Mucosa of rectum (tissue), 2 donors: ENCODE results near the gene AIFM1.

Experiments used
- H3K27ac ChIP-seq, 2 donors: one replicate each; pipeline ENCODE4 v1.7.0; 2013; ENCODE audit warnings: inconsistent platforms in 2 of 2, low read depth in 2 of 2, low read length in 2 of 2
- H3K27me3 ChIP-seq, 2 donors: one replicate each; pipeline ENCODE4 v1.7.0; 2013; ENCODE audit warnings: low read length in 2 of 2; ENCODE audit not compliant: control insufficient read depth in 2 of 2, insufficient read depth in 2 of 2
- H3K36me3 ChIP-seq, 2 donors: one replicate each; pipeline ENCODE4 v1.7.0; 2013; ENCODE audit warnings: low read length in 2 of 2; ENCODE audit not compliant: control insufficient read depth in 2 of 2, insufficient read depth in 2 of 2
- H3K4me1 ChIP-seq, 2 donors: one replicate each; pipeline ENCODE4 v1.7.0; 2013; ENCODE audit warnings: low read length in 2 of 2, mild to moderate bottlenecking in 1 of 2; ENCODE audit not compliant: control insufficient read depth in 2 of 2, insufficient read depth in 2 of 2
- H3K4me3 ChIP-seq, 2 donors: one replicate each; pipeline ENCODE4 v1.7.0; 2013; ENCODE audit warnings: low read length in 2 of 2
- H3K9ac ChIP-seq, 2 donors: one replicate each; pipeline ENCODE4 v1.7.0; 2013; ENCODE audit warnings: low read length in 2 of 2, low read depth in 1 of 2, mild to moderate bottlenecking in 1 of 2
- H3K9me3 ChIP-seq, 2 donors: one replicate each; pipeline ENCODE4 v1.7.0; 2013; ENCODE audit warnings: low read length in 2 of 2; ENCODE audit not compliant: control insufficient read depth in 2 of 2
- donor health status: healthy.
- donor health status: Normal muscosa, but diverticular disease.

The AIFM1 gene

DNA sequence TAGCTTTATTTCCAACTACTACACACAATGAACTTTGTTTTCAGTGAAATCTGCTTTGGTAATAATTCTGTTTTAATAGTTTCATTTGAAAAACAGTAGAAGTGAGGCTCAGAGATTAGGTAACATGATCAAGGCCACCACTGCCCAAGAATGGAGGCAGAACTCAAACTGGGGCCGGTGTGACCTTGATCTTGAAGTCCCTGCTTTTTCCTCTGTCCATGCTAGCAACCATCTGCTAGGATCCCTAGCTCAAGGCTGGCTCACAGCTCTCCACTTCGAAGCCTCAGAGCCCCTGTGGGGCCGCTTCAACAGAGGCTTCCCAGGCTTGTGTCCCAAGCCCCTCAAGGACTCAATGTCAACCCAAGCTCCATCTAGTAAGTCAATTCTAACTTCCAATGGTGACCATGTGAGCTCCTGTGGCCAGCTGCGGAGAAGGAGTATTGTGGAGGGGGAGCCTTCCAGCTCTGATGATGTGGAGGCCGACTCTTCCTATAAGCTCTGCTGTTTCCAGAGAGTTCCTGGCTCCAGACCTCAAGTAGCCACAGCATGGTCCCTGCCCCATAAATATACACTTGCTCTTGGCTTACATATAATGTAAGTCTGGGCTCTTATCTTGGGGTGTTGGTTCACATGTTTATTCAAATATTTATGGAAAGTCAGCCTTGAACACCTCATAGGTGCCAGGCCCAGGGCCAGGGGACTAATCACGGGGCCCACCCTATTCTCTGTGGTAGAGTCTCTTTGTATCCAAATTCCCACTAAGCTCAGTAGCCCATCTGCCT lies 70.2 kb downstream of the AIFM1 start:
- peaks cover 44 to 62% of the 10 kb centered on the region in 2 donors for H3K4me1 ChIP-seq
- H3K36me3 ChIP-seq = no peaks in the 10 kb centered on the region
- H3K9me3 ChIP-seq = no peaks in the 10 kb centered on the region
- no peaks in the 10 kb centered on the region for H3K27me3 ChIP-seq
- H3K9ac ChIP-seq = no peak overlapping the region
- H3K27ac ChIP-seq = peak overlapping the region in 1 of 2 donors; percentile 76
- no peak overlapping the region for H3K4me3 ChIP-seq

DNA sequence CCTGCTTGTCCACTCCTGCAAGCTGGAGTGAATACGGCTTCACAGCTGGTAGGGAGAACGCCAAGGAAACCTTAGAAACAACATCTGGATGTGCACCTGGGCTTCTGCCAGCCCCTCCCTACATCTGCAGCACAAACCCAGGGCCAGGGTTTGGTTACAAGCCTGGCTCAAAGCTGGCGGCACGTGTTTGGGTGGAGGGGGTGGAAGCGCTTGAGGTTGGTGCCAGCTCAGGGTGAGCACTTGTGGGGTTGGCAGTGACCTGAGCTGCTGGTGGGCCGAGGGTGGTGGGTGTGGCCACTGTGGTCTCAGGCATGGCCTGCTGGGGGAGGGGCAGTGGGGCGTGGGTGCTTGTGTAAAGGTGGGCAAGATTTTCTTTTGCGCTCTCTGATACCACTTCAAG lies 70.9 kb downstream of the AIFM1 start:
- H3K27me3 ChIP-seq = no peaks in the 10 kb centered on the region
- H3K27ac ChIP-seq = peak overlapping the region in 1 of 2 donors; percentile 76
- no peak overlapping the region for H3K4me3 ChIP-seq
- peaks cover 43 to 54% of the 10 kb centered on the region in 2 donors for H3K4me1 ChIP-seq
- no peaks in the 10 kb centered on the region for H3K9me3 ChIP-seq
- H3K9ac ChIP-seq = no peak overlapping the region
- H3K36me3 ChIP-seq = no peaks in the 10 kb centered on the region

DNA sequence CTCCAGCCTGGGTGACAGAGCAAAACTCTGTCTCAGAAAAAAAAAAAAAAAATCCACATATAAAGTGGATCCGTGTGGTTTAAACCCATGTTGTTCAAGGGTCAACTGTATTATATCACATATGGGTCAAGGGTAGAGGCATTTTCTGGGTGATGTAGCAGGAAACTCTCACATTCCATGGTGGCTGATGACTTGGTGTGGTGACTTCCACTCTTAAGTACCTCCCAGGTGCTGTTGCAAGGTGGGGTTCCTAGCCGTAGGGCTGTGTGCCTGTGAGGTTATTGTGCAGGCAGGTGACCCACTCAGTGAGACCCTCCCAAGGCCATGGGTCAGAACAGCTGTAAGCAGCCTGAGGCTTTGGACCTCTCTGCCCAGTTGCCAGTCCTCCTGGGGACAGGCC lies 72.4 kb downstream of the AIFM1 start:
- Histone ChIP-seq H3K27me3 (no peaks in the 10 kb centered on the region), H3K4me1 (peaks cover 35 to 42% of the 10 kb centered on the region in 2 donors), H3K36me3 (no peaks in the 10 kb centered on the region), H3K27ac (peak overlapping the region; percentile 59 to 71), H3K9me3 (no peaks in the 10 kb centered on the region), H3K9ac (no peak overlapping the region), H3K4me3 (no peak overlapping the region)

- H3K27ac ChIP-seq = peak overlapping the region; percentile 83 to 86
- H3K27me3 ChIP-seq = no peaks in the 10 kb centered on the region
- H3K9me3 ChIP-seq = no peaks in the 10 kb centered on the region
- H3K9ac ChIP-seq = peak overlapping the region; percentile 32 to 41
- H3K4me3 ChIP-seq = peak overlapping the region; percentile 10 to 27
- peaks cover 33 to 36% of the 10 kb centered on the region in 2 donors for H3K4me1 ChIP-seq
- no peaks in the 10 kb centered on the region for H3K36me3 ChIP-seq
Measured at GRCh38 chrX:130091980-130092522, 73.6 kb downstream of the AIFM1 start.

DNA sequence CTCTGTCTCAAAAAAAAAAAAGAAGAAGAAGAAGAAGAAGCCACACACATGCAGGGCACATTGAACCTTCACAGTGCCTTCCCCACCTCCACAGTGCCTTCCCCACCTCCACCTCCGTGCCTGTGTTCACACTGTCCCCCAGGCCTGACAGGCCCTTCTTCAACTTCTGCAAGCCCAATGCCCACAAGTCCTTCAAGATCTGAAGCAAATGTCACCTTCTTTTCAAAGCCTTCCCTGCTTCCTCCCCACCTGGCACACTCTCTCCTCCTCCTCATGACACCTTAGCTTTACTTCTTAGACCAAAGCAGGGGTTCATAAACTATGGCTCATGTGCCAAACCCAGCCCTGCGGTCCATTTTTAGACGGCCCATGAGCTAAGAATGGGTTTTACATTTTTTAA lies 75.3 kb downstream of the AIFM1 start:
- Histone ChIP-seq H3K4me1 (peaks cover 32 to 45% of the 10 kb centered on the region in 2 donors), H3K36me3 (no peaks in the 10 kb centered on the region), H3K9ac (no peak overlapping the region), H3K4me3 (no peak overlapping the region), H3K27me3 (no peaks in the 10 kb centered on the region), H3K9me3 (no peaks in the 10 kb centered on the region), H3K27ac (no peak overlapping the region)

DNA sequence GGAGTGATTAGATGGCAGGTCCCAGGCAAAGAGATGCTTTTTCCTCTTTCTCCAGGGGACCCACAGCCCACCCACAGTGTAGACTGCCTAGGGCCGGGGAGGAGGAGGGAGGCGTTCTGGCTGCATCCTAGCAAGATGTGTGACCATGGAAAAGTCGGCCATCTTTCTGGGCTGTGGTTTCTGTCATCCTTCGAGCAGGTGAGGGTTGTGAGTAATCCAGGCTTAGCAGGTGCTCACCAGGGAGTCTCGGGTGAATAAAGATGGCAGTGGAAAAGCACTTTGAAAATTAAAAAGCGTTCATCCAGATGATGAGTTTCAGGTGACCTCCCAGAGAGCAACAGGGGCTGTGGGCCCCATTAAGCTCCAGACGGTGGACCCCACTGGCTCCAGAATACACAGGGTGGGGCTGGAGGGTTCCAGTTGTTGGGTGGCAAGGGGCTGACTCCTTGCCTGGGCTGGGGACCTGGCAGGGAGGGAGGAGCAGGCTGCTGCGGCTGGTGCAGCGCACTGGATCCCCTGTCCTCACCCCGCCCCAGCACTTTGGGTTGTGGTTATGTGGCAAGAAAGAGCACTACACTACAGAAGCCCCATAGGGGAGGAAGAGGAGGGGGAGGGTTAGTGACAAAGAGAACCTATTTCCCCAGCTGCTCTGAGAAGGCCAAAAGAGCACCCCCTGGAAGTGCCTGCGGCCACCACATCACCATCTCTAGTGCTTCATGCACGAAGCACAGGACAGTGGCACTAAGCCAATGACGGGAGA lies 79.0 kb downstream of the AIFM1 start:
- Histone ChIP-seq H3K9me3 (no peaks in the 10 kb centered on the region), H3K27me3 (no peaks in the 10 kb centered on the region), H3K27ac (peak overlapping the region in 1 of 2 donors; percentile 65), H3K9ac (no peak overlapping the region), H3K4me3 (peak overlapping the region in 1 of 2 donors; percentile 53), H3K4me1 (peaks cover 20 to 36% of the 10 kb centered on the region in 2 donors), H3K36me3 (no peaks in the 10 kb centered on the region)

GRCh38 chrX:130085551-130086446 lies 79.8 kb downstream of the AIFM1 start:
- H3K4me3 ChIP-seq = peak overlapping the region in 1 of 2 donors; percentile 53
- no peaks in the 10 kb centered on the region for H3K36me3 ChIP-seq
- H3K27ac ChIP-seq = peak overlapping the region in 1 of 2 donors; percentile 65
- H3K9ac ChIP-seq = no peak overlapping the region
- H3K27me3 ChIP-seq = no peaks in the 10 kb centered on the region
- H3K9me3 ChIP-seq = no peaks in the 10 kb centered on the region
- peaks cover 21 to 34% of the 10 kb centered on the region in 2 donors for H3K4me1 ChIP-seq

DNA sequence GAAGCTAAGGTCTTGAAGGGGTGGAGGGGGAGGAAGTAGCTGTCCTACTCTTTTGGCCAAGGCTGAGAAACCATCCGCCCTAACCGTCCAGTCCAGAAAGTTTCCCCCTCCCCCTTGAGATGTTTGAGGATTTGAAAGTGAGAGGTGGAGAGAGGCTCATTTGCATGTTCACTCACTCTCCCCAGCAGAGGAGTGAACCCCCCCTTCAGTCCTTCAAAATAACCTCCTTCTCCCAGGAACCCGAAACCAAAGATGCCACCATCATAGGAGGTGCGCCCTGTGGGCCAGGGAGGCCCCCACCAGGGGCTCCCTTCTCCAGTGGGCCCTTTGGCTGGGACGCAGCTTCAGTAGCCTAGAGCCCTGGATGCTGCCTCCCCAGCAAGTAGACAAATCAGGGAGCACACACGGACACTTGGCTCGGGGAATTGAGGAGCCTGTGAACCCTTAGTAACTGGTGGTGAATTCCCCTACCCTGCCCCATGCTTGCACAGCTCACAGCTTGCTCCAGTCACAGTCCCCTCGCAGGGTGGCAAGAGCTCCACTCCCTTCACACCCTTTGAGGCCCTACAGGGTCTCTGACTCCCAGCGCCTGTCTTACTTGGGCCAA lies 80.9 kb downstream of the AIFM1 start:
- Histone ChIP-seq H3K27me3 (no peaks in the 10 kb centered on the region), H3K4me1 (peaks cover 20 to 34% of the 10 kb centered on the region in 2 donors), H3K9ac (peak overlapping the region in 1 of 2 donors; percentile 1), H3K36me3 (no peaks in the 10 kb centered on the region), H3K4me3 (peak overlapping the region in 1 of 2 donors; percentile 53), H3K27ac (peak overlapping the region in 1 of 2 donors; percentile 24), H3K9me3 (no peaks in the 10 kb centered on the region)

GRCh38 chrX:130083656-130084382 lies 81.8 kb downstream of the AIFM1 start:
- Histone ChIP-seq H3K4me3 (peak overlapping the region in 1 of 2 donors; percentile 37), H3K9me3 (no peaks in the 10 kb centered on the region), H3K4me1 (peaks cover 20 to 34% of the 10 kb centered on the region in 2 donors), H3K27ac (peak overlapping the region in 1 of 2 donors; percentile 61), H3K9ac (peak overlapping the region in 1 of 2 donors; percentile 24), H3K27me3 (no peaks in the 10 kb centered on the region), H3K36me3 (no peaks in the 10 kb centered on the region)
